22Rv1 (cell line): Measurements from ENCODE around the gene PLEKHG4B.
"Not testable (repeated sequence)": the region's sequence is repeated elsewhere in the genome, so short reads cannot be mapped to it uniquely, and the experiment has no call there.

Source experiments
- CTCF ChIP-seq: fragments of 450-650 bp; IDR thresholded peaks from 2 replicates; pipeline ENCODE4 v1.5.1; 2017; ENCODE audit warnings: mild to moderate bottlenecking
- ZFX ChIP-seq: fragments of 450-650 bp; IDR thresholded peaks from 2 replicates; pipeline ENCODE4 v1.6.1; 2017; ENCODE audit warnings: antibody characterized with exemption, borderline replicate concordance

GRCh38 chr5:104106-104505 lies 12.1 kb downstream of the PLEKHG4B start:
- not testable (repeated sequence) for TF ChIP-seq CTCF, ZFX
